Panc1 (cell line): ENCODE data around the gene LSM4. TPM values are rescaled to one million over a fixed set of nuclear protein-coding genes. Genes with fewer than 3 reads are reported as not detected.

ENCODE experiments used
- ATAC-seq: fragments of 200-7000 bp; cut with Tn5 transposase; 2 replicates; pipeline ENCODE4 v1.9.1; 2020; ENCODE audit warnings: mild to moderate bottlenecking, moderate library complexity
- BruUV-seq: library from RNA; stranded (reverse); fragments of 400-500 nt; replicated peaks from 2 replicates; lab custom pipeline; 2021; lab: Mats Ljungman, UMichigan
- CTCF ChIA-PET: fragments of 300-600 bp; sonication (Branson Sonifier 250); formaldehyde crosslinking; loops from one replicate; lab custom pipeline; 2022; ENCODE audit warnings: antibody characterized with exemption; lab: Charles Lee
- POLR2A ChIA-PET: fragments of 300-600 bp; sonication (Branson Sonifier 250); formaldehyde crosslinking; loops from one replicate; lab custom pipeline; 2022; ENCODE audit warnings: antibody characterized with exemption; lab: Charles Lee
- DNase-seq: peaks from one replicate; pipeline ENCODE4 v3.0.0-alpha.2; 2010; ENCODE audit warnings: low read depth, low spot score
- H3K27ac ChIP-seq: 2 replicates; pipeline ENCODE4 v1.5.1; 2011; ENCODE audit warnings: mild to moderate bottlenecking, low read length, inconsistent platforms
- H3K27me3 ChIP-seq: fragments of 200-500 bp; sonication (Bioruptor generic); 2 replicates; pipeline ENCODE4 v1.6.0; 2014; ENCODE audit warnings: low read length, inconsistent platforms; ENCODE audit not compliant: control insufficient read depth, insufficient read depth
- H3K36me3 ChIP-seq: fragments of 200-500 bp; sonication (Bioruptor generic); 2 replicates; pipeline ENCODE4 v1.5.1; 2014; ENCODE audit warnings: inconsistent platforms, mild to moderate bottlenecking, low read length, moderate library complexity; ENCODE audit not compliant: control insufficient read depth, insufficient read depth
- H3K4me1 ChIP-seq: 2 replicates; pipeline ENCODE4 v1.5.1; 2011; ENCODE audit warnings: inconsistent platforms, mild to moderate bottlenecking, low read length, moderate library complexity; ENCODE audit not compliant: control insufficient read depth, insufficient read depth
- H3K4me3 ChIP-seq, 2 experiments: 2 replicates each; pipeline ENCODE4 v1.5.1; 2011 to 2012; ENCODE audit warnings: low read depth in 2 of 2, low read length in 2 of 2, mild to moderate bottlenecking in 2 of 2, inconsistent platforms in 1 of 2, moderate library complexity in 1 of 2
- H3K9me3 ChIP-seq: fragments of 200-500 bp; sonication (Bioruptor generic); 2 replicates; pipeline ENCODE4 v1.5.1; 2014; ENCODE audit warnings: low read depth, mild to moderate bottlenecking, inconsistent platforms, low read length, moderate library complexity; ENCODE audit not compliant: control insufficient read depth, insufficient read depth
- POLR2AphosphoS5 ChIP-seq: IDR thresholded peaks from 2 replicates; pipeline ENCODE4 v1.6.1; 2012; ENCODE audit warnings: mild to moderate bottlenecking, low read depth, low read length, moderate library complexity
- REST ChIP-seq, 2 experiments: IDR thresholded peaks; 2 replicates each; pipeline ENCODE4 v1.6.1; 2011 to 2012; ENCODE audit warnings: low read depth in 2 of 2, control low read depth in 1 of 2, low read length in 1 of 2, mild to moderate bottlenecking in 1 of 2, moderate library complexity in 1 of 2; ENCODE audit not compliant: insufficient read depth in 1 of 2
- SIN3A ChIP-seq: IDR thresholded peaks from 2 replicates; pipeline ENCODE4 v1.6.1; 2012; ENCODE audit warnings: low read depth, mild to moderate bottlenecking, low read length, moderate library complexity, borderline replicate concordance; ENCODE audit not compliant: insufficient read depth
- TCF7L2 ChIP-seq: IDR thresholded peaks from 2 replicates; pipeline ENCODE4 v1.6.1; 2011; ENCODE audit warnings: mild to moderate bottlenecking, low read depth, low read length, inconsistent platforms
- in situ Hi-C: cut with HindIII; loops from 2 replicates; pipeline ENCODE4 v1.10.0; 2016; ENCODE audit warnings: low sequenced_read_pairs, low pct_unique_long_range_greater_than_20kb
- intact Hi-C: fragments of 100-400 bp; cut with micrococcal nuclease; formaldehyde crosslinking; loops from one replicate; pipeline ENCODE4 v1.10.0; 2022; ENCODE audit not compliant: unreplicated experiment
- total RNA-seq: library from RNA; stranded (reverse); gene quantifications from one replicate; pipeline ENCODE4 v1.2.1, GENCODE V29; 2021; ENCODE audit not compliant: unreplicated experiment
- TF ChIP-seq, protein P1 (sequence below): fragments of 450-650 bp; IDR thresholded peaks from 2 replicates; pipeline ENCODE4 v1.5.1; 2017; ENCODE audit warnings: mild to moderate bottlenecking

The LSM4 gene
- total RNA-seq, 1 experiment from 2014 or later: 209 TPM

GRCh38 chr19:18304458-18305310 is 18.2 kb downstream of the LSM4 start:
- H3K27me3 ChIP-seq: no peaks in the 10 kb centered on the region
- ChIA-PET CTCF (interaction anchor here (1.1 kb wide), 1 partner anchor 24 kb away, joined by 7 read pairs; no protein-coding TSS in a partner anchor), POLR2A (interaction anchor here (0.6 to 1.8 kb wide), 5 partner anchors 10 to 26 kb away, joined by 3 to 5 read pairs (median 4); partner anchors contain the start of genes JUND and LSM4)
- intact Hi-C loops: no loop called here
- TF ChIP-seq SIN3A: no peak
- TF ChIP-seq POLR2AphosphoS5: peak; percentile 65; the same call in 1 of the 2 replicates
- TF ChIP-seq, protein P1, sequence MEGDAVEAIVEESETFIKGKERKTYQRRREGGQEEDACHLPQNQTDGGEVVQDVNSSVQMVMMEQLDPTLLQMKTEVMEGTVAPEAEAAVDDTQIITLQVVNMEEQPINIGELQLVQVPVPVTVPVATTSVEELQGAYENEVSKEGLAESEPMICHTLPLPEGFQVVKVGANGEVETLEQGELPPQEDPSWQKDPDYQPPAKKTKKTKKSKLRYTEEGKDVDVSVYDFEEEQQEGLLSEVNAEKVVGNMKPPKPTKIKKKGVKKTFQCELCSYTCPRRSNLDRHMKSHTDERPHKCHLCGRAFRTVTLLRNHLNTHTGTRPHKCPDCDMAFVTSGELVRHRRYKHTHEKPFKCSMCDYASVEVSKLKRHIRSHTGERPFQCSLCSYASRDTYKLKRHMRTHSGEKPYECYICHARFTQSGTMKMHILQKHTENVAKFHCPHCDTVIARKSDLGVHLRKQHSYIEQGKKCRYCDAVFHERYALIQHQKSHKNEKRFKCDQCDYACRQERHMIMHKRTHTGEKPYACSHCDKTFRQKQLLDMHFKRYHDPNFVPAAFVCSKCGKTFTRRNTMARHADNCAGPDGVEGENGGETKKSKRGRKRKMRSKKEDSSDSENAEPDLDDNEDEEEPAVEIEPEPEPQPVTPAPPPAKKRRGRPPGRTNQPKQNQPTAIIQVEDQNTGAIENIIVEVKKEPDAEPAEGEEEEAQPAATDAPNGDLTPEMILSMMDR: no peak
- in situ Hi-C loops: no loop called here
- peak overlapping the region; percentile 95 for H3K27ac ChIP-seq
- peaks cover 60% of the 10 kb centered on the region for H3K4me1 ChIP-seq
- peak; percentile 81 for ATAC-seq
- no peaks in the 10 kb centered on the region for H3K9me3 ChIP-seq
- BruUV-seq: no TSS peak
- DNase-seq: no peak
- H3K36me3 ChIP-seq: no peaks in the 10 kb centered on the region
- peak overlapping the region; percentile 22 to 36 for H3K4me3 ChIP-seq

GRCh38 chr19:18304208-18304457 is 18.7 kb downstream of the LSM4 start:
- Histone ChIP-seq H3K4me3 (peak overlapping the region in 1 of 2 experiments; percentile 36; a peak in 1 of 4 replicates), H3K9me3 (no peaks in the 10 kb centered on the region), H3K36me3 (no peaks in the 10 kb centered on the region), H3K27me3 (no peaks in the 10 kb centered on the region), H3K4me1 (peaks cover 59% of the 10 kb centered on the region), H3K27ac (peak overlapping the region; percentile 95)
- intact Hi-C loops (no loop called here), in situ Hi-C loops (no loop called here)
- no peak for TF ChIP-seq POLR2AphosphoS5
- no peak for TF ChIP-seq SIN3A
- TF ChIP-seq REST (IDR thresholded peaks at IDR 0.05; ENCODE audit: insufficient read depth in 1 of 2, low read depth in 2 of 2, low read length in 1 of 2): no peak
- DNase-seq (no peak), ATAC-seq (no peak; the same call in 1 of the 2 replicates)
- ChIA-PET CTCF (interaction anchor here (1.1 kb wide), 1 partner anchor 24 kb away, joined by 7 read pairs; no protein-coding TSS in a partner anchor), POLR2A (interaction anchor here (0.6 to 1.8 kb wide), 2 partner anchors 11 to 22 kb away, joined by 3 to 4 read pairs; partner anchors contain the start of gene JUND)
- no TSS peak for BruUV-seq

DNA sequence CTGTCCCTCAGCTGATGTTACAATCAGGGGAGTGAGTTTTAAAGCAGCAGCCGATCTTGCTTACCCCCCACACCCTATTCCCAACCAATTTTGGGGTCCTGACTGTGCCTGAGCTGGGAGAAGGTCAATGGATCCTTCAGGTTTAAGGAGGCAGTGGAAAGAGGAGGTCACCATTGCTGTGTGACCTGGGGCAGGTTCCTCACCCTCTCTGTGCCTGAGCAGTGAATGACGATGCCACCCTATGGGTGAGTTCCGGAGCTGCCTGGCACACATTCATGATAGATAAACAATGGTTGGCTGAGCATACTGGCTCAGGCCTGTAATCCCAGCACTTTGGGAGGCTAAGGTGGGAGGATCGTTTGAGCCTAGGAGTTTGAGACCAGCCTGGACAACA is 21.2 kb downstream of the LSM4 start:
- in situ Hi-C loops (no loop called here), intact Hi-C loops (no loop called here)
- ATAC-seq: no peak
- peak overlapping the region; percentile 79 for H3K27ac ChIP-seq
- DNase-seq: no peak
- H3K27me3 ChIP-seq: no peaks in the 10 kb centered on the region
- no TSS peak for BruUV-seq
- TF ChIP-seq, protein P1: no peak
- TF ChIP-seq POLR2AphosphoS5 (no peak), SIN3A (no peak), REST (IDR thresholded peaks at IDR 0.05; ENCODE audit: insufficient read depth in 1 of 2, low read depth in 2 of 2, low read length in 1 of 2) (no peak), TCF7L2 (no peak)
- H3K4me3 ChIP-seq: no peak overlapping the region
- POLR2A ChIA-PET: no interaction called here
- no peaks in the 10 kb centered on the region for H3K36me3 ChIP-seq
- peaks cover 39% of the 10 kb centered on the region for H3K4me1 ChIP-seq
- CTCF ChIA-PET: interaction anchor here (0.7 kb wide), 1 partner anchor 112 kb away, joined by 7 read pairs; no protein-coding TSS in a partner anchor
- H3K9me3 ChIP-seq: no peaks in the 10 kb centered on the region
